ENCODE measurements around the gene SCYGR3.

The SCYGR3 gene, protein sequence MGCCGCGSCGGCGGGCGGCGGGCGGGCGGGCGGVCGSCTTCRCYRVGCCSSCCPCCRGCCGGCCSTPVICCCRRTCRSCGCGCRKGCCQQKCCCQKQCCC

DNA sequence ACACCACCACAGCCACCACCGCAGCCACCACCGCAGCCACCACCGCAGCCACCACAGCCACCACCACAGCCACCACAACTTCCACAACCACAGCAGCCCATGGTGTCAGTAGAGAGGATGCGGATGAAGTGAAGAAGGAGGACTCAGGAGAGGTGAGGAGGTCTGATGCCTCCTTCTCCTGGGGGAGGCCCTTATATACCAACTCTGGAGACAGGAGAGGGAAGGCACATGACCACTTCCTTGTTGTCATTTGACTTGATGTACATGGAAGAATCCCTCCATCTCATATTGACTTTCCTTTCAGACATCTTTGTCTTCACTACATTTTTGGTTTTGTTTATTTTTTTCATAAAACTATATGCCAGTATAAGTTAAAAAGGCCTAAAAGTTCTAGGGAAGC, at the start of gene SCYGR3:
Gene SCYGR3 (minus strand): TSS at position 101 of the 400 bp plus-strand sequence. CDS start 0 bp downstream, at position 101.
- DNase-seq: no peak

DNA sequence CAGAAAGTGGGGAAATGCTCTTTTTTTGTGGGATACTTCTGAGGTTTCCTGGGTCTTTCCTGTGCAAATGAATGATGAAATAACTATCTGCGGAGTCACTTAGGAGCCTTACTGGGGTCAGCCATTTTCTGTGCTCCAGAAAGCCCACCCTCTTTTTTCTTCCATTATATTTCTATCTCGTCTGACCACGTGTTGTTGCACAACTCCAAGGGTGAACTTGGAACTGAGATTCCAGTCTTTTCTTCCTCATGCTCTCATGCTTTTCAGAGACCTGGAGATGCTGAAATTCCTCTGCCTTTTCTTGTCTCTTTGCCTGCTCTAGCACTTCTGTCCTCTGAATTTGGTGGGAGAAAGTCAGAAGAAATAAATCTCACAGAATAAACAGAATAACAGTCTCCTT, 47.2 kb upstream of the SCYGR3 start:
- DNase-seq: no peak

DNA sequence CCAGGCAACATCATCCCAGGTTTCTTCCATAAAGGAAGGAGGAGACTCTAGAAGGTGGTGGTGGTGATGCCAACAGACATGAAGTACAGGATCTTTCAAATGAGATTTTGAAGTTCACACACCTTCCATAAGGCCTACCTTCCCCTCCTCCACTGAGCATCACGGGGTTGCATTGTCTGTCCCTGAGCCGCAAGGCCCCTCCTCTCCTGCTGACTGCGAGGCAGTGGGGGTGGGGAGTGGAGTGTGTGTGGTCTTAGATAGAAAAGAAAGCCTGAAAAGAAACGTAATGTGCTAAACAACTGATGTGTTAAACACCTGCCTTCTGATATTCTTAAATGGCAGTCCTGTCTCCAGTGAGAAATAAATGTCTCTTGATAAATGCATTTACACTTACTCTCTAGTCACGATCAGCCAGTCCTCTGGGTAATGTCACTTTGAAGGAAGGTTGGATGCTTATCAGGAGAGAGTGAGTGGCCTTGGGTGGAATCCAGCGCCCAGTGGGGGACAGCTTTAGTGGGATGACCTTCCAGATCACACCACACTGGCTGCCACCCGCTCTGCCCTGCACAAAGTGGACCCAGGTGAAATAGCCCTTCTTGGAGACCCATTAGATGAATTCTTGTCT, 46.5 kb upstream of the SCYGR3 start:
- no peak for DNase-seq

DNA sequence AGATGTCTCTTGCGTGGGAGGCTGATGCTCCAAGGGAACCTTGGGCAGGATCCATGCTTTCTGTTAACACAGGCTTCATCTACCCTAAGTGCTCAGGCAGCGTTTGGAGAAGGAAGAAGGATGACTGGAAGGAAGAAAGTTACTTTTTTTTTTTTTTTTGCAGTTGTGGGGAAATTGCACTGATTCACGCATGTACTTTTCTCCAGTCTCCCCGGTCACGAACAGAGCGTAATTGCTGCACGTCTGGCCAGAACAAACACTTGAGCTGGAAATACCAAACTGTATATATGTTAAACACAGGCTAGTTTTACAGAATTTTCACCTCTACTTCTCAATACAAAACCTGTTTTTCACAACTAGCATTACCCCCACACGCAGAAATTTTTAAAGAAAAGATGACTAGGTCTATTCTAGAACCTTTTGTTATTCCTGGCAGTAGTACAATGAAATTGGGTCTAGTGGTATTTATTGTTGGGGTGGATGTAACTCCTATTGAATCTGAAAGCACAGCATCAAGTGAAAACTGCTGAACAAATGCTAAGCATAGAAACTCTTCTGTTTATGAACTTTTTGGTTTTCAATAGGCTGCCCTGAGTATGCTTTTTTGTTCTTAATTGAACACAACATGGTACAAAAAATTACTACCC, 42.7 kb upstream of the SCYGR3 start:
- no peak for DNase-seq

GRCh38 chr2:227655454-227655853, 40.8 kb upstream of the SCYGR3 start:
- no peak for DNase-seq

DNA sequence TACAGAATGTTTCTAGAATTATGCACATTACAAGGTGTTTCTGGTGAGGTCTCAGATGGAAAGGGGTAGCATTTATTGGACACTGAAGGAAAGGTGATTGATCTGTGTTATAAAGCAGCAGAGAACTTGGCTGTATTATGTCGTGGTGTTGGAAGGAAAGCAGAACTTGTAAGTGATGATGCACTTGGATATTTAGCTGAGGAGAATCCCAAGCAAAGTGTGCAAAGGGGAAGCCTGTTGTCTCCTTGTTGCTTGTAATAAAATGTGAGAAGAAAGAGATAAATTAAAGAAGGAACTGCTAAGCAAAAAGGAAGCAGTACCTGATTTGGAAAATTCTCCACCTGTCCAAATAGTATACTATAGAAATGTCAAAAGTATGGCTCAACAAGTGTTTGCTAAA, 39.8 kb upstream of the SCYGR3 start:
- no peak for DNase-seq

- no peak for DNase-seq
These were observed 38.8 kb upstream of the SCYGR3 start for GRCh38 chr2:227653419-227653818.

GRCh38 chr2:227643990-227644551, 29.4 kb upstream of the SCYGR3 start:
- DNase-seq: no peak

DNA sequence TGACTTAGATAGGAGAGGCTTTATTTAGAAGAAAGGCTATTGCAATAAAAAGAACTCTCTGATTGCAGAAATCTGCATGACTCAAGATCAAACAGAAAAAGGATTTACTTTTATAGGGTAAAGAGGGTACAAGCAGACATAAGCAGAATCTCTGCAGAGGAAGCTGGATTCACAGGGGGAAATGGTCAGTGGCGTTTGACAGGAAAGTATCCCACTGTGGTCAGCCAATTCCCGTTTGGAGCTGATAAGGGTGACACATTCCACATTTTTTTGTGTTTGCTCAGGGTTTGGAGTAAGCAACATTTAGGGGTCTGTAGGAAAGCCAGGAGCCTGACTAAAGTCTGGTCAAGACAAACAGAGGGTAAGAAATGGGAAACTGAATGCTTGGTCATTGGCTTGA, 28.0 kb upstream of the SCYGR3 start:
- DNase-seq: no peak

GRCh38 chr2:227634201-227634600, 19.6 kb upstream of the SCYGR3 start:
- DNase-seq: no peak

GRCh38 chr2:227632827-227633226, 18.2 kb upstream of the SCYGR3 start:
- no peak for DNase-seq

DNA sequence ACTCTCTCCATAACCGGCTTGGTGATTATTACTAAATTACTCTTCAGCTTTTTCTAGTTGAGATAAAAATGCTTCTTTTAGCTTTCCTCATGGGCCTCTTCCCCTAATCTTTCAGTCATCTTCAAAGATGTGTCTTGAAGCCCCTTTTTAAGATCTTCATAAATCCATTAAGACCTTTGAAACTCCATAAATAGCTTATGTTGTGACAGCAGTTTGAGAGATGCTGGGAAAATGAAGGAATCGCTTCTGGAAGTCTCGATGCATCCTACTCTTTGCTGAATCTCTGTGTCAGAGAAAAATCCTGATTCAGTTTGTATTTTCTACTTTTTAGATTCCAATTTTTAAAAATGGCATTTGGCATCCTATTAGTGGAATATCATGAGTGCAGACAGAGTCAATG, 15.7 kb upstream of the SCYGR3 start:
- DNase-seq: no peak

GRCh38 chr2:227629435-227629834, 14.8 kb upstream of the SCYGR3 start:
- DNase-seq: no peak

- DNase-seq: no peak
These were observed 13.1 kb upstream of the SCYGR3 start for GRCh38 chr2:227627769-227628168.

GRCh38 chr2:227626580-227627151, 12.0 kb upstream of the SCYGR3 start:
- DNase-seq: no peak

- DNase-seq: no peak
These were observed 10.8 kb upstream of the SCYGR3 start for GRCh38 chr2:227625420-227625819.

DNA sequence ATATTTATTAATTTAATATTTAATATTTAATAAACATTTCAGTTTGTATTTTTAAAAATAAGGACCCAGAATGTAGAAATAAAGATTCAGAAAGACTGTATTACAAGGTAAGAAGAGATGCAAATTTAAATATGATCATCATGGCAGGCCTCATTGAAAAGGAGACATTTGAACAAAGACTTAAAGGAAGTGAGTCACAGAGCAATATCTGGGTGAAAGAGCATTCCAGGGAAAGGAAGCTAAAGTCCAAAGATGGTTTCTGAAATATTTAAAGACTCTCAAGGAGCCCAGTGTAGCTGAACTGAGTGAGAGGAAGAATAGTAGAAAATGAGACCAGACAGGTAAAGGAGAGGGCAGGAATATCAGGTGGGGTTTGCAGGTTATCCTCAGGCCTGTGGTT, 8.6 kb upstream of the SCYGR3 start:
- no peak for DNase-seq

GRCh38 chr2:227617316-227618230, 2.9 kb upstream of the SCYGR3 start, which contains the start of gene SCYGR4:
Gene SCYGR4, plus strand, starts transcription at chr2:227617498. Its CDS starts 0 bp downstream, at chr2:227617498.
- no peak for DNase-seq

- DNase-seq: no peak
These were observed 2.0 kb upstream of the SCYGR3 start for GRCh38 chr2:227616631-227617030.

GRCh38 chr2:227615906-227616305, 1.3 kb upstream of the SCYGR3 start:
- no peak for DNase-seq

- DNase-seq: no peak
These were observed 541 bp upstream of the SCYGR3 start for GRCh38 chr2:227615181-227615580.

DNA sequence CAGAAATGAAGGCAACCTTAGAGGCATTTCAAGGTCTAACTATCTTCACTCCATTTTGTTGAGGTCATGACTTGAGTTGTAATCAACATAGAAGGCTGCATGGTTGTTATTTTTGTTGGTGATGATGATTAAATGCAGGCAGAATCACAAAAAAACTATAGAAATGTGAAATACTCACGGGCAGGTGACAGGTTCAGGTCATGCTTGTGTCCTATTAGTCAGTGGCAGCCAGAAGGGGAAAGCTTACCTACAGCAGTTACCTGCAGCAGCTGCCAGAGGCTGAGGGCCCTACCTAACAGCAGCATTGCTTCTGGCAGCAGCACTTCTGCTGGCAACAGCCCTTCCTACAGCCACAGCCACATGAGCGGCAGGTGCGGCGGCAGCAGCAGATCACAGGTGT, 394 bp downstream of the SCYGR3 start:
- no peak for DNase-seq

- no peak for DNase-seq
These were observed 1.4 kb downstream of the SCYGR3 start for GRCh38 chr2:227613272-227613660.
